H1 (cell line): ENCODE data around the gene SV2C. TPM values are rescaled to one million over a fixed set of nuclear protein-coding genes. Genes with fewer than 3 reads are reported as not detected.

Experiments
- CTCF ChIA-PET: fragments of 300-600 bp; sonication (Branson Sonifier 250); formaldehyde crosslinking; loops from one replicate; lab custom pipeline; 2021; ENCODE audit not compliant: partially characterized antibody; lab: Charles Lee
- POLR2A ChIA-PET: fragments of 300-600 bp; sonication (Branson Sonifier 250); formaldehyde crosslinking; loops from one replicate; lab custom pipeline; 2021; ENCODE audit warnings: inconsistent platforms; ENCODE audit not compliant: partially characterized antibody; lab: Charles Lee
- DNase-seq, 2 experiments: peaks; one replicate each; pipeline versions ENCODE4 v3.0.0 to v3.0.0-alpha.2; 2010 to 2022; ENCODE audit warnings: low spot score in 2 of 2, low read depth in 1 of 2, mixed read lengths in 1 of 2
- FAIRE-seq: peaks from 2 replicates; lab custom pipeline; 2011; peaks lifted over from hg19 to GRCh38; lab: Jason Lieb, UNC
- H2AFZ ChIP-seq: 2 replicates; pipeline ENCODE4 v1.8.1; 2012; ENCODE audit warnings: low read length, inconsistent platforms
- H2AK5ac ChIP-seq: 2 replicates; pipeline ENCODE4 v1.6.1; 2013; ENCODE audit warnings: low read depth, low read length
- H2BK120ac ChIP-seq: replicated peaks from 2 replicates; pipeline ENCODE3; 2013; ENCODE audit warnings: low read depth, low read length, inconsistent platforms
- H2BK12ac ChIP-seq: 2 replicates; pipeline ENCODE4 v1.6.1; 2013; ENCODE audit warnings: low read depth, low read length
- H2BK15ac ChIP-seq: 2 replicates; pipeline ENCODE4 v1.6.1; 2013; ENCODE audit warnings: low read length
- H2BK20ac ChIP-seq: 2 replicates; pipeline ENCODE4 v1.6.1; 2013; ENCODE audit warnings: low read length
- H2BK5ac ChIP-seq: 2 replicates; pipeline ENCODE4 v1.6.1; 2013; ENCODE audit warnings: low read depth, low read length
- H3K14ac ChIP-seq: 2 replicates; pipeline ENCODE4 v1.6.1; 2013; ENCODE audit warnings: inconsistent platforms; ENCODE audit not compliant: insufficient read length
- H3K18ac ChIP-seq: 2 replicates; pipeline ENCODE4 v1.6.1; 2013; ENCODE audit warnings: low read length; ENCODE audit errors: extremely low read depth
- H3K23ac ChIP-seq: 2 replicates; pipeline ENCODE4 v1.6.1; 2013; ENCODE audit warnings: inconsistent platforms; ENCODE audit not compliant: insufficient read length
- H3K23me2 ChIP-seq: 2 replicates; pipeline ENCODE4 v1.6.1; 2013; ENCODE audit warnings: low read depth, low read length
- H3K27ac ChIP-seq: 2 replicates; pipeline ENCODE4 v1.6.1; 2011; ENCODE audit warnings: low read depth, low read length, inconsistent platforms
- H3K27me3 ChIP-seq, 4 experiments: replicated peaks in 1 of 4; 1 replicate in 1 of 4; 2 replicates in 3 of 4; pipeline versions ENCODE4 v1.6.1 to v1.8.1; 2011 to 2013; ENCODE audit warnings: low read length in 3 of 4, mild to moderate bottlenecking in 3 of 4, inconsistent platforms in 2 of 4, mixed read lengths in 2 of 4, moderate library complexity in 1 of 4; ENCODE audit not compliant: control insufficient read depth in 3 of 4, insufficient read depth in 3 of 4; ENCODE audit errors: extremely low read depth in 1 of 4
- H3K36me3 ChIP-seq, 4 experiments: 2 replicates each; pipeline versions ENCODE4 v1.6.1 to v1.8.1; 2011 to 2013; ENCODE audit warnings: mild to moderate bottlenecking in 4 of 4, low read length in 3 of 4, moderate library complexity in 2 of 4, control low read depth in 1 of 4, inconsistent platforms in 1 of 4; ENCODE audit not compliant: insufficient read depth in 4 of 4, control insufficient read depth in 2 of 4
- H3K4ac ChIP-seq: replicated peaks from 2 replicates; pipeline ENCODE3; 2013; ENCODE audit warnings: low read length, low read depth, mixed read lengths, inconsistent platforms; ENCODE audit not compliant: insufficient read length
- H3K4me1 ChIP-seq, 4 experiments: replicated peaks in 1 of 4; 1 replicate in 1 of 4; 2 replicates in 3 of 4; pipeline versions ENCODE4 v1.6.1 to v1.8.1; 2011 to 2013; ENCODE audit warnings: low read length in 3 of 4, inconsistent platforms in 2 of 4, mixed read lengths in 1 of 4; ENCODE audit not compliant: insufficient read depth in 4 of 4, control insufficient read depth in 3 of 4
- H3K4me2 ChIP-seq, 2 experiments: 2 replicates each; pipeline versions ENCODE4 v1.6.1 to v1.8.1; 2011 to 2013; ENCODE audit warnings: low read depth in 2 of 2, low read length in 2 of 2, control low read depth in 1 of 2, inconsistent platforms in 1 of 2, mild to moderate bottlenecking in 1 of 2; ENCODE audit not compliant: insufficient read depth in 1 of 2
- H3K4me3 ChIP-seq, 4 experiments: fragments of 200-600, 300-600 bp in 1 of 4; sonication (generic), shearing (Covaris generic), sonication (Bioruptor Twin) in 1 of 4; 2 replicates each; pipeline versions ENCODE4 v1.5.1 to v1.8.1; 2011 to 2016; ENCODE audit warnings: low read length in 4 of 4, low read depth in 3 of 4, control low read depth in 2 of 4, inconsistent platforms in 2 of 4, mild to moderate bottlenecking in 2 of 4, mixed read lengths in 1 of 4, moderate library complexity in 1 of 4; ENCODE audit not compliant: insufficient read depth in 2 of 4; ENCODE audit errors: extremely low read depth in 1 of 4
- H3K56ac ChIP-seq: replicated peaks from 2 replicates; pipeline ENCODE3; 2013; ENCODE audit warnings: low read depth, mild to moderate bottlenecking, mixed read lengths, low read length, inconsistent platforms; ENCODE audit not compliant: insufficient read length
- H3K79me1 ChIP-seq: 2 replicates; pipeline ENCODE4 v1.6.1; 2013; ENCODE audit warnings: low read depth, low read length, control low read depth
- H3K79me2 ChIP-seq, 2 experiments: 2 replicates each; pipeline versions ENCODE4 v1.6.1 to v1.8.1; 2012 to 2013; ENCODE audit warnings: low read length in 2 of 2, mild to moderate bottlenecking in 2 of 2, inconsistent platforms in 1 of 2; ENCODE audit not compliant: insufficient read depth in 2 of 2, control insufficient read depth in 1 of 2
- H3K9ac ChIP-seq, 4 experiments: replicated peaks in 1 of 4; 1 replicate in 1 of 4; 2 replicates in 3 of 4; pipeline versions ENCODE4 v1.6.1 to v1.8.1; 2011 to 2013; ENCODE audit warnings: low read depth in 3 of 4, low read length in 3 of 4, control low read depth in 2 of 4, mild to moderate bottlenecking in 2 of 4, moderate library complexity in 2 of 4, inconsistent platforms in 1 of 4; ENCODE audit errors: extremely low read depth in 1 of 4
- H3K9me3 ChIP-seq, 2 experiments: 2 replicates each; pipeline versions ENCODE4 v1.6.1 to v1.8.1; 2012 to 2013; ENCODE audit warnings: mild to moderate bottlenecking in 2 of 2, moderate library complexity in 2 of 2, control low read depth in 1 of 2, inconsistent platforms in 1 of 2, low read depth in 1 of 2, low read length in 1 of 2, mixed read lengths in 1 of 2; ENCODE audit not compliant: insufficient read depth in 2 of 2
- H4K20me1 ChIP-seq, 2 experiments: replicated peaks in 1 of 2; 2 replicates each; pipeline versions ENCODE3 to v1.8.1; 2011 to 2013; ENCODE audit warnings: inconsistent platforms in 2 of 2, low read length in 2 of 2, mild to moderate bottlenecking in 1 of 2; ENCODE audit not compliant: insufficient read depth in 2 of 2, control insufficient read depth in 1 of 2
- H4K5ac ChIP-seq: 2 replicates; pipeline ENCODE4 v1.6.1; 2013; ENCODE audit warnings: low read length, low read depth, mixed read lengths, inconsistent platforms; ENCODE audit not compliant: insufficient read length
- H4K8ac ChIP-seq: 2 replicates; pipeline ENCODE4 v1.8.0; 2013; ENCODE audit warnings: mild to moderate bottlenecking, moderate library complexity, low read length, inconsistent platforms; ENCODE audit not compliant: insufficient read depth; ENCODE audit errors: extremely low read depth
- H4K91ac ChIP-seq: replicated peaks from 2 replicates; pipeline ENCODE3; 2013; ENCODE audit warnings: low read length, mixed read lengths, inconsistent platforms; ENCODE audit not compliant: insufficient read length
- CHD2 ChIP-seq: IDR thresholded peaks from 2 replicates; pipeline ENCODE4 v1.6.1; 2012; ENCODE audit warnings: low read length, improper control_type of control experiment
- EGR1 ChIP-seq: IDR thresholded peaks from 2 replicates; pipeline ENCODE4 v1.6.1; 2011; ENCODE audit warnings: low read depth, low read length, borderline replicate concordance
- GTF2F1 ChIP-seq: IDR thresholded peaks from 2 replicates; pipeline ENCODE4 v1.6.1; 2012; ENCODE audit warnings: low read depth, low read length, improper control_type of control experiment, borderline replicate concordance
- HDAC6 ChIP-seq: IDR thresholded peaks from one replicate; pipeline ENCODE4 v1.7.1; 2012; ENCODE audit warnings: low read depth, mild to moderate bottlenecking, inconsistent platforms, low read length, moderate library complexity
- KDM5A ChIP-seq: fragments of 200-600 bp; IDR thresholded peaks from 2 replicates; pipeline ENCODE4 v1.7.1; 2012; ENCODE audit warnings: mild to moderate bottlenecking, low read length, inconsistent platforms, mixed read lengths
- MAFK ChIP-seq: IDR thresholded peaks from 2 replicates; pipeline ENCODE4 v1.6.1; 2012; ENCODE audit warnings: low read depth, mild to moderate bottlenecking, improper control_type of control experiment, low read length
- POU5F1 ChIP-seq: IDR thresholded peaks from 2 replicates; pipeline ENCODE4 v1.6.1; 2011; ENCODE audit warnings: low read depth, mild to moderate bottlenecking, low read length, moderate library complexity
- RFX5 ChIP-seq: IDR thresholded peaks from 2 replicates; pipeline ENCODE4 v1.6.1; 2011; ENCODE audit warnings: low read depth, low read length, improper control_type of control experiment, borderline replicate concordance
- SIN3A ChIP-seq, 2 experiments: IDR thresholded peaks in 1 of 2; conservative IDR thresholded peaks in 1 of 2; 2 replicates each; pipeline ENCODE4 v1.6.1; 2011 to 2012; ENCODE audit warnings: low read length in 2 of 2, improper control_type of control experiment in 1 of 2, low read depth in 1 of 2, mild to moderate bottlenecking in 1 of 2
- SIRT6 ChIP-seq: IDR thresholded peaks from one replicate; pipeline ENCODE4 v1.7.1; 2012; ENCODE audit warnings: low read length, inconsistent platforms
- TAF1 ChIP-seq: IDR thresholded peaks from 2 replicates; pipeline ENCODE4 v1.6.1; 2011; ENCODE audit warnings: mild to moderate bottlenecking, low read depth, low read length
- TBP ChIP-seq: IDR thresholded peaks from 2 replicates; pipeline ENCODE4 v1.6.1; 2011; ENCODE audit warnings: low read depth, low read length, improper control_type of control experiment
- TCF12 ChIP-seq: IDR thresholded peaks from 2 replicates; pipeline ENCODE4 v1.6.1; 2011; ENCODE audit warnings: low read depth, mild to moderate bottlenecking, low read length
- YY1 ChIP-seq: IDR thresholded peaks from 2 replicates; pipeline ENCODE4 v1.6.1; 2011; ENCODE audit warnings: low read depth, mild to moderate bottlenecking, low read length
- ZNF274 ChIP-seq: IDR thresholded peaks from 2 replicates; pipeline ENCODE4 v1.7.0; 2012; ENCODE audit warnings: low read length, borderline replicate concordance; ENCODE audit errors: extremely low read depth
- whole genome bisulfite sequencing, 2 experiments: shearing (Covaris generic) in 1 of 2; methylation state at CpG; one replicate each; pipeline versions ENCODE4 v1.1.6 to v1.1.7; 2013 to 2015; ENCODE audit warnings: low lambda C conversion rate in 2 of 2, mixed read lengths in 2 of 2, inconsistent platforms in 1 of 2, low coverage in 1 of 2, missing lambda C conversion rate in 1 of 2; ENCODE audit not compliant: insufficient replicate concordance in 2 of 2, insufficient coverage in 1 of 2, insufficient read length in 1 of 2; ENCODE audit errors: extremely low coverage in 1 of 2, missing lambda C conversion rate in 1 of 2; 5-methylcytosine and 5-hydroxymethylcytosine counted together
- polyA plus RNA-seq, 7 experiments: library from polyadenylated mRNA; depleted of rRNA in 3 of 7; stranded (reverse) in 5 of 7; unstranded in 2 of 7; fragments of >200 nt in 5 of 7; fragments of 200-250 nt in 2 of 7; gene quantifications; 1 replicate in 5 of 7; 2 replicates in 1 of 7; 4 replicates in 1 of 7; pipeline versions ENCODE4 v1.2.1 to v1.2.3, GENCODE V29; 2011 to 2013; ENCODE audit warnings: missing spikeins in 2 of 7, mixed read lengths in 2 of 7
- total RNA-seq: library from RNA; stranded (reverse); fragmentation: NEBNext Ultra II Directional; extraction: Animal tissue kit (Norgen Biotek cat#: 25700); gene quantifications from 2 replicates; pipeline ENCODE4 v1.2.1, GENCODE V29; 2021

Gene SV2C
- total and polyA plus RNA-seq, 2 of the 8 experiments (the other 6 are each of a cell fraction or from before 2014, with no cell fraction given): 0.08 to 0.24 TPM

GRCh38 chr5:76366596-76366995, 283.4 kb downstream of the SV2C start:
- ChIA-PET POLR2A (no interaction called here), CTCF (interaction anchor here (0.5 to 1.6 kb wide), 3 partner anchors 9 to 217 kb away, joined by 3 to 5 read pairs (median 4); no protein-coding TSS in a partner anchor)
- Histone ChIP-seq H3K9me3 (no peaks in the 10 kb centered on the region), H3K27me3 (no peaks in the 10 kb centered on the region), H2BK5ac (no peak overlapping the region), H3K56ac (no peak overlapping the region), H4K5ac (no peak overlapping the region), H3K36me3 (no peaks in the 10 kb centered on the region), H2BK12ac (no peak overlapping the region), H3K79me1 (no peaks in the 10 kb centered on the region), H3K4me3 (no peak overlapping the region), H2BK15ac (no peak overlapping the region), H3K14ac (no peak overlapping the region), H3K18ac (no peak overlapping the region), H3K4ac (no peak overlapping the region), H4K20me1 (no peaks in the 10 kb centered on the region), H3K4me2 (no peak overlapping the region), H2AFZ (no peak overlapping the region), H3K9ac (no peak overlapping the region), H4K91ac (no peak overlapping the region), H3K23me2 (no peaks in the 10 kb centered on the region), H2AK5ac (no peak overlapping the region), H3K23ac (no peak overlapping the region), H2BK20ac (no peak overlapping the region), H2BK120ac (no peak overlapping the region), H3K4me1 (peaks cover 0 to 7% (median 0%) of the 10 kb centered on the region in 4 experiments; a peak in 1 of 7 replicates), H3K27ac (no peak overlapping the region), H3K79me2 (no peaks in the 10 kb centered on the region), H4K8ac (no peak overlapping the region)
- 87% methylated on average over 2 of the region's 2 CpGs; no CpG with 5 or more reads in 1 of the 2 experiments for WGBS, 2 experiments
- FAIRE-seq (no peak), DNase-seq (no peak)
- TF ChIP-seq MAFK (no peak), TAF1 (no peak), HDAC6 (no peak), YY1 (no peak), ZNF274 (no peak), SIRT6 (no peak), POU5F1 (no peak), GTF2F1 (no peak), SIN3A (conservative IDR thresholded peaks at IDR 0.05 in 1 of 2, IDR thresholded peaks at IDR 0.05 in 1 of 2; ENCODE audit: low read depth in 1 of 2, low read length in 2 of 2) (no peak), RFX5 (no peak), TBP (no peak), KDM5A (no peak), CHD2 (no peak), TCF12 (no peak), EGR1 (no peak)
